ENCODE data around the gene BPGM. TPM values are rescaled to one million over a fixed set of nuclear protein-coding genes. Genes with fewer than 3 reads are reported as not detected.

Gene BPGM
- total and polyA plus RNA-seq, 2 experiments from 2014 or later: 16.9 TPM

DNA sequence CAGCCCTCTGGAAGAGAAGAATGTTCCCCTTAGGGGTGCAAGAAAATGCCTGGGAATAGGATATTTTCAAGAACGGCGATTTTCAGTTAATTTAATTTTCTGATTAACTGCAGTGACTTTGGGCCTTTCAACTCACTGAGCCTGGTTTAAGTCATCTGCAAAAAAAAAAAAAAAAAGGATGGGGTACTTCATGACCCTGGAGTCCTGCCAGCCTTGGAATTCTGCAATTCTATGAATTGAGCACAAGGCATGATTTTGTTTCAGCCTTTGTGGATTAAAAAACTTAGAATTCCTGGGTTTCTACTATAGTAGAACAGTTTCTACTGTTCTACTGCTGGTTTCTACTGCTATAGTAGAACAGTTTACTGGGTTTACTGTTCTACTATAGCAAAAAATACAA is 74.5 kb downstream of the BPGM start:
- TF ChIP-seq STAT1 (IDR thresholded peaks at IDR 0.05; ENCODE audit: unreplicated experiment) (no peak), ZNF462 (CRISPR knock-in tag; IDR thresholded peaks at IDR 0.05) (no peak), ZNF114 (CRISPR knock-in tag; IDR thresholded peaks at IDR 0.05) (no peak), ZNF331 (CRISPR knock-in tag; IDR thresholded peaks at IDR 0.05; ENCODE audit: low read depth) (no peak), EZH2phosphoT487 (IDR thresholded peaks at IDR 0.05; ENCODE audit: unreplicated experiment) (no peak), JUNB (IDR thresholded peaks at IDR 0.05; ENCODE audit: unreplicated experiment) (no peak), CREB1 (CRISPR knock-in tag; IDR thresholded peaks at IDR 0.05; ENCODE audit: low read depth) (no peak), POLR2AphosphoS5 (IDR thresholded peaks at IDR 0.05; ENCODE audit: low read depth) (no peak), NANOG (IDR thresholded peaks at IDR 0.05; ENCODE audit: borderline replicate concordance) (no peak), EZH2 (IDR thresholded peaks at IDR 0.05; ENCODE audit: low read depth, unreplicated experiment) (no peak)
- TF ChIP-seq, protein P1, sequence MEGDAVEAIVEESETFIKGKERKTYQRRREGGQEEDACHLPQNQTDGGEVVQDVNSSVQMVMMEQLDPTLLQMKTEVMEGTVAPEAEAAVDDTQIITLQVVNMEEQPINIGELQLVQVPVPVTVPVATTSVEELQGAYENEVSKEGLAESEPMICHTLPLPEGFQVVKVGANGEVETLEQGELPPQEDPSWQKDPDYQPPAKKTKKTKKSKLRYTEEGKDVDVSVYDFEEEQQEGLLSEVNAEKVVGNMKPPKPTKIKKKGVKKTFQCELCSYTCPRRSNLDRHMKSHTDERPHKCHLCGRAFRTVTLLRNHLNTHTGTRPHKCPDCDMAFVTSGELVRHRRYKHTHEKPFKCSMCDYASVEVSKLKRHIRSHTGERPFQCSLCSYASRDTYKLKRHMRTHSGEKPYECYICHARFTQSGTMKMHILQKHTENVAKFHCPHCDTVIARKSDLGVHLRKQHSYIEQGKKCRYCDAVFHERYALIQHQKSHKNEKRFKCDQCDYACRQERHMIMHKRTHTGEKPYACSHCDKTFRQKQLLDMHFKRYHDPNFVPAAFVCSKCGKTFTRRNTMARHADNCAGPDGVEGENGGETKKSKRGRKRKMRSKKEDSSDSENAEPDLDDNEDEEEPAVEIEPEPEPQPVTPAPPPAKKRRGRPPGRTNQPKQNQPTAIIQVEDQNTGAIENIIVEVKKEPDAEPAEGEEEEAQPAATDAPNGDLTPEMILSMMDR (conservative IDR thresholded peaks at IDR 0.05; ENCODE audit: low read depth in 2 of 2): no peak
- TF ChIP-seq, protein P2, sequence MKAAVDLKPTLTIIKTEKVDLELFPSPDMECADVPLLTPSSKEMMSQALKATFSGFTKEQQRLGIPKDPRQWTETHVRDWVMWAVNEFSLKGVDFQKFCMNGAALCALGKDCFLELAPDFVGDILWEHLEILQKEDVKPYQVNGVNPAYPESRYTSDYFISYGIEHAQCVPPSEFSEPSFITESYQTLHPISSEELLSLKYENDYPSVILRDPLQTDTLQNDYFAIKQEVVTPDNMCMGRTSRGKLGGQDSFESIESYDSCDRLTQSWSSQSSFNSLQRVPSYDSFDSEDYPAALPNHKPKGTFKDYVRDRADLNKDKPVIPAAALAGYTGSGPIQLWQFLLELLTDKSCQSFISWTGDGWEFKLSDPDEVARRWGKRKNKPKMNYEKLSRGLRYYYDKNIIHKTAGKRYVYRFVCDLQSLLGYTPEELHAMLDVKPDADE (IDR thresholded peaks at IDR 0.05): no peak
- TF ChIP-seq, protein P3, sequence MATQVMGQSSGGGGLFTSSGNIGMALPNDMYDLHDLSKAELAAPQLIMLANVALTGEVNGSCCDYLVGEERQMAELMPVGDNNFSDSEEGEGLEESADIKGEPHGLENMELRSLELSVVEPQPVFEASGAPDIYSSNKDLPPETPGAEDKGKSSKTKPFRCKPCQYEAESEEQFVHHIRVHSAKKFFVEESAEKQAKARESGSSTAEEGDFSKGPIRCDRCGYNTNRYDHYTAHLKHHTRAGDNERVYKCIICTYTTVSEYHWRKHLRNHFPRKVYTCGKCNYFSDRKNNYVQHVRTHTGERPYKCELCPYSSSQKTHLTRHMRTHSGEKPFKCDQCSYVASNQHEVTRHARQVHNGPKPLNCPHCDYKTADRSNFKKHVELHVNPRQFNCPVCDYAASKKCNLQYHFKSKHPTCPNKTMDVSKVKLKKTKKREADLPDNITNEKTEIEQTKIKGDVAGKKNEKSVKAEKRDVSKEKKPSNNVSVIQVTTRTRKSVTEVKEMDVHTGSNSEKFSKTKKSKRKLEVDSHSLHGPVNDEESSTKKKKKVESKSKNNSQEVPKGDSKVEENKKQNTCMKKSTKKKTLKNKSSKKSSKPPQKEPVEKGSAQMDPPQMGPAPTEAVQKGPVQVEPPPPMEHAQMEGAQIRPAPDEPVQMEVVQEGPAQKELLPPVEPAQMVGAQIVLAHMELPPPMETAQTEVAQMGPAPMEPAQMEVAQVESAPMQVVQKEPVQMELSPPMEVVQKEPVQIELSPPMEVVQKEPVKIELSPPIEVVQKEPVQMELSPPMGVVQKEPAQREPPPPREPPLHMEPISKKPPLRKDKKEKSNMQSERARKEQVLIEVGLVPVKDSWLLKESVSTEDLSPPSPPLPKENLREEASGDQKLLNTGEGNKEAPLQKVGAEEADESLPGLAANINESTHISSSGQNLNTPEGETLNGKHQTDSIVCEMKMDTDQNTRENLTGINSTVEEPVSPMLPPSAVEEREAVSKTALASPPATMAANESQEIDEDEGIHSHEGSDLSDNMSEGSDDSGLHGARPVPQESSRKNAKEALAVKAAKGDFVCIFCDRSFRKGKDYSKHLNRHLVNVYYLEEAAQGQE (IDR thresholded peaks at IDR 0.05; ENCODE audit: unreplicated experiment): no peak
- no peak for ATAC-seq
- Mint-ChIP-seq H3K4me3 (no peak overlapping the region), H3K27ac (no peak overlapping the region), H3K4me1 (no peaks in the 10 kb centered on the region), H3K9me3 (no peaks in the 10 kb centered on the region), H3K27me3 (ENCODE audit: insufficient read depth, low read depth, poor library complexity) (peaks cover 1% of the 10 kb centered on the region), H3K36me3 (ENCODE audit: low read depth) (no peaks in the 10 kb centered on the region)
- H3K36me3 ChIP-seq (ENCODE audit: insufficient read depth): no peaks in the 10 kb centered on the region
- no peaks in the 10 kb centered on the region for H3K79me2 ChIP-seq (replicated peaks; ENCODE audit: insufficient read depth)
- H3K4me1 ChIP-seq (ENCODE audit: insufficient read depth): no peaks in the 10 kb centered on the region
- no peak overlapping the region; the same call in 1 of the 2 replicates for H3K27ac ChIP-seq (ENCODE audit: low read depth)
- H3K27me3 ChIP-seq (ENCODE audit: insufficient read depth): no peaks in the 10 kb centered on the region
- H3F3A ChIP-seq (replicated peaks; ENCODE audit: low read depth): no peaks in the 10 kb centered on the region
- no peaks in the 10 kb centered on the region for H4K20me1 ChIP-seq (replicated peaks; ENCODE audit: insufficient read depth)
- H3K9me2 ChIP-seq (ENCODE audit: insufficient read depth): no peaks in the 10 kb centered on the region
- H2AFZ ChIP-seq: no peak overlapping the region
- no peak overlapping the region for H3K4me3 ChIP-seq
- H3K4me2 ChIP-seq: no peak overlapping the region
- no peak for DNase-seq (ENCODE audit: low spot score)
